ENCODE data around the gene PDZD4. TPM values are rescaled to one million over a fixed set of nuclear protein-coding genes. Genes with fewer than 3 reads are reported as not detected.

PDZD4 gene, protein sequence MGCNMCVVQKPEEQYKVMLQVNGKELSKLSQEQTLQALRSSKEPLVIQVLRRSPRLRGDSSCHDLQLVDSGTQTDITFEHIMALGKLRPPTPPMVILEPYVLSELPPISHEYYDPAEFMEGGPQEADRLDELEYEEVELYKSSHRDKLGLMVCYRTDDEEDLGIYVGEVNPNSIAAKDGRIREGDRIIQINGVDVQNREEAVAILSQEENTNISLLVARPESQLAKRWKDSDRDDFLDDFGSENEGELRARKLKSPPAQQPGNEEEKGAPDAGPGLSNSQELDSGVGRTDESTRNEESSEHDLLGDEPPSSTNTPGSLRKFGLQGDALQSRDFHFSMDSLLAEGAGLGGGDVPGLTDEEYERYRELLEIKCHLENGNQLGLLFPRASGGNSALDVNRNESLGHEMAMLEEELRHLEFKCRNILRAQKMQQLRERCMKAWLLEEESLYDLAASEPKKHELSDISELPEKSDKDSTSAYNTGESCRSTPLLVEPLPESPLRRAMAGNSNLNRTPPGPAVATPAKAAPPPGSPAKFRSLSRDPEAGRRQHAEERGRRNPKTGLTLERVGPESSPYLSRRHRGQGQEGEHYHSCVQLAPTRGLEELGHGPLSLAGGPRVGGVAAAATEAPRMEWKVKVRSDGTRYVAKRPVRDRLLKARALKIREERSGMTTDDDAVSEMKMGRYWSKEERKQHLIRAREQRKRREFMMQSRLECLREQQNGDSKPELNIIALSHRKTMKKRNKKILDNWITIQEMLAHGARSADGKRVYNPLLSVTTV
- 0.36 TPM in 1 of 2 replicates, not detected in the other for total RNA-seq

GRCh38 chrX:153829799-153830639 is at the start of gene PDZD4:
Gene PDZD4, minus strand, starts transcription at chrX:153830544. Its CDS starts 246 bp downstream, at chrX:153830298.

DNA sequence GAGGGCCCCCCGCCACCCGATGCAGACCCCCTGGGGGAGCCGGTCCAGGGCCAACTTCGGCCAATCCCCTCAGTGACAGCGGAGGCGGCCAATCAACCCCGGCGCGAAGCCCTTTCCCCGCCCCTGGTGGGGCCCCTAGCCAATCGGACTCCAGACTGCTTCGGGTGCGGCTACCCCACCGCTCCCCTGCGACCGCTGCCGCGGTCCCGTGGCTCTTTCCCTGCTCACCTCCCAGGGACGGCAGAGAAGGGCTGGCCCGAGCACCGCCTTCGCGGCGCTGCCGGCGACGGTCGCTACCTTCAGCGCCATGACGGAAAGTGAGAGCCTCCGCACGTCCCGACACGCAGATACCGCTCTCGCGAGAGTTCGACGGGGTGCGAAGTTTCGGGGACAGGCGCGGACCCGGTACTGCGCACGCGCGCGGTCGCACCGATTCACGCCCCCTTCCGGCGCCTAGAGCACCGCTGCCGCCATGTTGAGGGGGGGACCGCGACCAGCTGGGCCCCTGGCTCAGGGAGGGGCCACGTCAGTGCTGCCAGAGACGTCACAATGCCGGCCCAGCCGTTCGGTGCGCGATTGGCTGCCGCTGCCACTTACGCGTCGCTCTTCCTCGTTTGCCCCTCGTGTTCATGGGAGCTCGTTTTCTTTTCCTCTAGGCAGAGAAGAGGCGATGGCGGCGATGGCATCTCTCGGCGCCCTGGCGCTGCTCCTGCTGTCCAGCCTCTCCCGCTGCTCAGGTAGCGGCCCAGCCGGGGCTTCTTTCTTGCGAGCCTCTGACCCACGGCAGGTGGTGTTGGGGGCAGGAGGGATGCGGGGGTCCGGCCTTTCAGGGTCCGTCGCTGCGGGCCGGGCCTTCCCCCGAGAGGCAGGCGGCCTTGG is 36.1 kb downstream of the PDZD4 start, which contains the start of the genes IDH3G and SSR4:
Gene IDH3G, minus strand, starts transcription at position 358 of the 879 bp plus-strand sequence. Its CDS starts 49 bp downstream, at position 309.
Gene SSR4, plus strand, starts transcription at position 651 of the 879 bp plus-strand sequence. Its CDS starts 20 bp downstream, at position 671.

DNA sequence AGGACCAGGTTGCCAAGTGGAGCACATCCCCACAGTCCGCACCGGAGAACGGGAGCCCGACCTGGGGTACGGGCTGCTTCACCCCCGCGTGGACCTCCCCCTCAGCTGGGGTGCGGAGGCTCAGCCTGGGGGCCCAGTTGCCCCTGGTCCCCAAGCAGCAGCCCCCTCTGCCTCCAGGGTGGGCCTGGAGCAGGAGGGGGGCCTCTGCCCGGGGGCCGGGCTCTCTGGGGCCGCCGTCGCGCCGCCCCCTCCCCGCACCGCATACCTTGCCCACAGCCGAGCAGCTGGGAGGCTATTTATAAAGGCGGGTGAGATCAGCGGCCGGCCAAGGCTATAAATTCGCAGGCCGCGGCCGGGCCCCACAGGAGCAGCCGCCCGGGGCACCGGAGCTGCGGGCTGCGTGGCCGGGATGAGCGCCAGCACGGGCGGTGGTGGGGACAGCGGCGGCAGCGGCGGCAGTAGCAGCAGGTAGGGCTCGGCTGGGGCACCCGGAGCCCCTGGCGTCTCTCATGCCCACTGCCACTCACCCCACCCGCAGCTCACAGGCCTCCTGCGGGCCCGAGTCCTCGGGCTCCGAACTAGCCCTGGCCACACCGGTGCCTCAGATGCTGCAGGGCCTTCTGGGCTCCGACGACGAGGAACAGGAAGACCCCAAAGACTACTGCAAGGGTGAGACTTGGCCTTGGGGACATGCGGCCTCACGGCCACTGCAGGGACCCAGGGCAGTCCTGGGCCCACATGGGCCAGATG is 49.5 kb downstream of the PDZD4 start, which contains the start of gene SRPK3:
Gene SRPK3, plus strand, starts transcription at position 364 of the 750 bp plus-strand sequence. Its CDS starts 46 bp downstream, at position 410.

DNA sequence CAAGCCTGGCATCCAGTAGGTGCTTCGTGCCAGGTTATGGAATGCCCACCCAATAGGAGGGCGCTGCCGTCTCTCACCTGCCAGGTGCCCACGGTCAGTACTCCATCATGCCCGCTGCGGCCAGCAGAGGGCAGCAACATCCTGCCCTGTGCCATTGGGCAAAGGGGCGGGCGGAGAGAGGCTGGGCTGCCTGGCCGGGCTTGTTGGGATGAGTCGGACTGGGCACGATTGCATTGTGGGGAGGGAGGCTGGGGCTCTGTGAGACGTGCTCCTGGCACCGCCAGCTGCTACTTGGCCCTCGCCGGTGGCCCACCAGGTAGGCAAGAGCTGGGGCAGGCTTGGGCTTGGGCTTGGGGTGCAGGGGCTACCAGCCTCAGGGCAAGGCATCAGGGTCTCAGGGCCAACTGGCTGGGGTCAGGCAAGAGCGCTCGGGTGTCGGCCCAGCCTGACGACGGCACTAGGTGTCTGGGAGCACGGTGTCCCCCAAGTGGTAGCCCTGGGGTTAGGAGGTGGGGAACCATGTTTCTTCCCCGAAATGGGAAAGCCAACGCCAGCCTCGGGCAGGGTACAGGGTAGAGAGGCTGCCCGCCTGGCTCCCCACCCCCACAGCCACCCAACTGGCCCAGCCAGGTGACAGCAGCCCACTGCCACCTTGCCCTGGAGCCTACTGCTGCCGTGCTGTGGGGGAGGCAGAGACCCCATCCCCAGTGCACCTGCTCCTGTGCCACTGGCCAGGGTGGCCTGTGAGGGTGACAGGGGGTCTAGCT is 66.2 kb downstream of the PDZD4 start, which contains the start of gene PLXNB3:
Gene PLXNB3, plus strand, starts transcription at position 261 of the 767 bp plus-strand sequence. CDS start 1,287 bp downstream, outside the sequence.

Other genes starting within 250 kb of the PDZD4 start
- 23.2 and 43.1 TPM in 2 replicates for gene CCNQ, start 231.4 kb downstream of the PDZD4 start, total RNA-seq
- gene DUSP9, start 183.3 kb downstream of the PDZD4 start, total RNA-seq: 0.28 and 0.68 TPM in 2 replicates
- 0.34 and 2.5 TPM in 2 replicates for gene PNCK, start 156.7 kb downstream of the PDZD4 start, total RNA-seq
- 29.0 and 77.4 TPM in 2 replicates for gene SLC6A8, start 142.6 kb downstream of the PDZD4 start, total RNA-seq
- 229 and 239 TPM in 2 replicates for gene BCAP31, start 106.2 kb downstream of the PDZD4 start, total RNA-seq
- 1.0 and 4.3 TPM in 2 replicates for gene ABCD1, start 105.7 kb downstream of the PDZD4 start, total RNA-seq
- 2.7 and 28.8 TPM in 2 replicates for gene PLXNB3, start 66.3 kb downstream of the PDZD4 start, total RNA-seq
- under 0.01 and 0.14 TPM in 2 replicates for gene SRPK3, start 49.5 kb downstream of the PDZD4 start, total RNA-seq
- 22.9 and 38.8 TPM in 2 replicates for gene IDH3G, start 36.2 kb downstream of the PDZD4 start, total RNA-seq
- 71.8 and 132 TPM in 2 replicates for gene SSR4, start 35.9 kb downstream of the PDZD4 start, total RNA-seq
- 2.1 and 6.3 TPM in 2 replicates for gene L1CAM, start 55.6 kb upstream of the PDZD4 start, total RNA-seq
- gene AVPR2, start 74.1 kb upstream of the PDZD4 start, total RNA-seq: not detected in 2 replicates
- 0.68 and 1.4 TPM in 2 replicates for gene ARHGAP4, start 95.7 kb upstream of the PDZD4 start, total RNA-seq
- gene NAA10, start 104.5 kb upstream of the PDZD4 start, total RNA-seq: 51.6 and 54.3 TPM in 2 replicates
- 1.0 and 3.6 TPM in 2 replicates for gene RENBP, start 114.1 kb upstream of the PDZD4 start, total RNA-seq
- 8.9 and 26.0 TPM in 2 replicates for gene HCFC1, start 141.3 kb upstream of the PDZD4 start, total RNA-seq
- gene TMEM187, start 142.2 kb upstream of the PDZD4 start, total RNA-seq: 5.1 and 7.5 TPM in 2 replicates
- 127 and 144 TPM in 2 replicates for gene IRAK1, start 189.4 kb upstream of the PDZD4 start, total RNA-seq